Lung (tissue), 12 donors: ENCODE data around the gene PLP2. TPM values are rescaled to one million over a fixed set of nuclear protein-coding genes. Genes with fewer than 3 reads are reported as not detected.
"Not testable (repeated sequence)": the region's sequence is repeated elsewhere in the genome, so short reads cannot be mapped to it uniquely, and the experiment has no call there.

Experiments used
- ATAC-seq: fragments of 200-7000 bp; cut with Tn5 transposase; one replicate; pipeline ENCODE4 v1.9.1; 2020; ENCODE audit warnings: moderate number of reproducible peaks; ENCODE audit not compliant: insufficient read depth, low FRiP score
- DNase-seq, 3 donors: peaks; one replicate each; pipeline ENCODE4 v3.0.0-alpha.2; 2013 to 2017
- H3K27ac ChIP-seq, 2 donors: one replicate each; pipeline ENCODE4 v1.5.1; 2013; ENCODE audit warnings: mild to moderate bottlenecking in 2 of 2, moderate library complexity in 2 of 2, control low read depth in 1 of 2, inconsistent platforms in 1 of 2, low read depth in 1 of 2, low read length in 1 of 2
- H3K27me3 ChIP-seq, 3 donors: one replicate each; pipeline ENCODE4 v1.5.1; 2013; ENCODE audit warnings: low read length in 2 of 3; ENCODE audit not compliant: control insufficient read depth in 3 of 3, insufficient read depth in 3 of 3
- H3K36me3 ChIP-seq, 4 donors: one replicate each; pipeline ENCODE4 v1.5.1; 2013; ENCODE audit warnings: low read length in 4 of 4, mild to moderate bottlenecking in 1 of 4, moderate library complexity in 1 of 4; ENCODE audit not compliant: control insufficient read depth in 4 of 4, insufficient read depth in 4 of 4
- H3K4me1 ChIP-seq, 5 donors: one replicate each; pipeline ENCODE4 v1.5.1; 2013; ENCODE audit warnings: low read length in 5 of 5, mild to moderate bottlenecking in 2 of 5, moderate library complexity in 1 of 5; ENCODE audit not compliant: control insufficient read depth in 5 of 5, insufficient read depth in 5 of 5
- H3K4me3 ChIP-seq: one replicate; pipeline ENCODE4 v1.5.1; 2013; ENCODE audit warnings: mild to moderate bottlenecking, control low read depth, moderate library complexity
- H3K9ac ChIP-seq, 2 donors: one replicate each; pipeline ENCODE4 v1.5.1; 2013; ENCODE audit warnings: low read length in 2 of 2, control low read depth in 1 of 2; ENCODE audit not compliant: insufficient read depth in 1 of 2
- H3K9me3 ChIP-seq, 4 donors: one replicate each; pipeline ENCODE4 v1.5.1; 2013; ENCODE audit warnings: low read length in 3 of 4, mild to moderate bottlenecking in 1 of 4, moderate library complexity in 1 of 4; ENCODE audit not compliant: control insufficient read depth in 4 of 4, insufficient read depth in 3 of 4
- CTCF ChIP-seq: IDR thresholded peaks from 2 replicates; pipeline ENCODE4 v1.5.1; 2012; ENCODE audit warnings: mild to moderate bottlenecking; ENCODE audit errors: control extremely low read depth, extremely low read depth
- WGBS, 2 donors: extraction: QIAGEN DNeasy Blood & Tissue Kit; methylation state at CpG; one replicate each; pipeline ENCODE4 v1.1.7; 2013; 5-methylcytosine and 5-hydroxymethylcytosine counted together
- polyA plus RNA-seq, 2 donors: library from polyadenylated mRNA; stranded (reverse); fragments of 200-250 nt; gene quantifications; one replicate each; pipeline ENCODE4 v1.2.1, GENCODE V29; 2013
- total RNA-seq, 2 donors: library from RNA; depleted of rRNA in 1 of 2; stranded (reverse); fragments of >200 nt in 1 of 2; gene quantifications; one replicate each; pipeline ENCODE4 v1.2.1, GENCODE V29; 2014 to 2021
- donor health status: control.
- donor health status: control.
- donor health status: Bipolar disorder and iron deficiency.
- donor health status: healthy.
- donor health status: DM: yes; HTN: yes; CAD: no.

The PLP2 gene
- total and polyA plus RNA-seq, 4 donors: 8.9 to 222 (median 159) TPM

DNA sequence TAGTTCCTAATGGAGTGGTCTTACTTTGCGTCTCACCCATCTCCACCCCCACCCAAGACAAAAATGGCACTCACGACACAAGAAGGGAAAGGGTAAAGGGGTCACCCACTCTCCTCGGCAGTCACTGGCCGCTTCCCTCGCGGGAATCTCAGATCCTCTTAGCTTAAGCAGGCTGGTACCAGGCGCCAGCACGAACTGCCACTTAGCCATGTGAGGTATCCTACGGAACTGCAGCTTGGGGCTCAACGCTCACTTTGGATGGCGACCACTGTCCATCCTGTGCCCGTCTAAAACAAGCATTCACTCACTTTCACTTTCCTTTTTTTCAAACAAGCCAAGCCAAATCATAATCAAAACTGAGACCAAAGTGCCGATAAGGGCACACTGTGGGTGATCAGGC is 23.8 kb upstream of the PLP2 start:
- Histone ChIP-seq H3K4me3 (no peak overlapping the region), H3K9ac (no peak overlapping the region), H3K27ac (no peak overlapping the region), H3K4me1 (no peaks in the 10 kb centered on the region), H3K9me3 (peaks cover 0 to 11% (median 5%) of the 10 kb centered on the region in 4 donors), H3K36me3 (no peaks in the 10 kb centered on the region), H3K27me3 (no peaks in the 10 kb centered on the region)
- 85 to 94% methylated on average over 12 to 13 of the region's 13 CpGs for whole genome bisulfite sequencing, 2 donors
- ATAC-seq: no peak
- no peak for TF ChIP-seq CTCF
- DNase-seq: no peak

GRCh38 chrX:49148390-49149100 is 23.2 kb upstream of the PLP2 start:
- peak overlapping the region in 1 of 2 donors; percentile 56 for H3K27ac ChIP-seq
- not testable (repeated sequence) for H3K4me1 ChIP-seq, DNase-seq, H3K36me3 ChIP-seq, H3K4me3 ChIP-seq, H3K27me3 ChIP-seq, H3K9me3 ChIP-seq, H3K9ac ChIP-seq, ATAC-seq
- 74 to 80% methylated on average over 21 of the region's 21 CpGs for WGBS, 2 donors

- ATAC-seq, DNase-seq, H3K9ac ChIP-seq, H3K4me3 ChIP-seq, H3K27ac ChIP-seq, H3K36me3 ChIP-seq, H3K27me3 ChIP-seq, H3K9me3 ChIP-seq, H3K4me1 ChIP-seq: not testable (repeated sequence)
- 91 to 99% methylated on average over 12 to 14 of the region's 14 CpGs for WGBS, 2 donors
These were observed 22.4 kb upstream of the PLP2 start for GRCh38 chrX:49149291-49149690.

DNA sequence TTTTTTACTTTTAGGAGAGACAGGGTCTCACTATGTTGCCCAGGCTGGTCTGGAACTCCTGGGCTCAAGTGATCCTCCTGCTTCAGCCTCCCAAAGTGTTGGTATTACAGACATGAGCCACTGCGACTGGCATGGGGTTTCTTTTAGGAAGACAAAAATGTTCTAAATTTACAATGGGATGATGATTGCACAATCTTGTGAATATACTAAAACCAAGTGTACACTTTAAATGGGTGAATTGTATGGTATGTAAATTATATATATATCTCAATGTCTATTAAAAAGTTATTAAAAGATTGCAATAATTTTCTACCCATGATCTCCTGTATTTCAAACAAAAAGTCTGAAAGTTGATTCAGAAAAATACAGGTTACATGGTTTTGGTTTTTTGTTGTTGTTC is 18.2 kb upstream of the PLP2 start:
- no peak for DNase-seq
- H3K27me3 ChIP-seq: no peaks in the 10 kb centered on the region

More for the DNA sequence above, 18.2 kb upstream of the PLP2 start:
- WGBS, 2 donors: 89 to 93% methylated on average over 1 of the region's 1 CpG
- H3K27ac ChIP-seq: no peak overlapping the region
- H3K9me3 ChIP-seq: peaks cover 0 to 5% (median under 1%) of the 10 kb centered on the region in 4 donors
- no peak for ATAC-seq
- no peaks in the 10 kb centered on the region for H3K36me3 ChIP-seq
- TF ChIP-seq CTCF: no peak
- no peak overlapping the region for H3K4me3 ChIP-seq
- H3K4me1 ChIP-seq: no peaks in the 10 kb centered on the region
- H3K9ac ChIP-seq: no peak overlapping the region
